Measurements from ENCODE around the gene PKN1.

DNA sequence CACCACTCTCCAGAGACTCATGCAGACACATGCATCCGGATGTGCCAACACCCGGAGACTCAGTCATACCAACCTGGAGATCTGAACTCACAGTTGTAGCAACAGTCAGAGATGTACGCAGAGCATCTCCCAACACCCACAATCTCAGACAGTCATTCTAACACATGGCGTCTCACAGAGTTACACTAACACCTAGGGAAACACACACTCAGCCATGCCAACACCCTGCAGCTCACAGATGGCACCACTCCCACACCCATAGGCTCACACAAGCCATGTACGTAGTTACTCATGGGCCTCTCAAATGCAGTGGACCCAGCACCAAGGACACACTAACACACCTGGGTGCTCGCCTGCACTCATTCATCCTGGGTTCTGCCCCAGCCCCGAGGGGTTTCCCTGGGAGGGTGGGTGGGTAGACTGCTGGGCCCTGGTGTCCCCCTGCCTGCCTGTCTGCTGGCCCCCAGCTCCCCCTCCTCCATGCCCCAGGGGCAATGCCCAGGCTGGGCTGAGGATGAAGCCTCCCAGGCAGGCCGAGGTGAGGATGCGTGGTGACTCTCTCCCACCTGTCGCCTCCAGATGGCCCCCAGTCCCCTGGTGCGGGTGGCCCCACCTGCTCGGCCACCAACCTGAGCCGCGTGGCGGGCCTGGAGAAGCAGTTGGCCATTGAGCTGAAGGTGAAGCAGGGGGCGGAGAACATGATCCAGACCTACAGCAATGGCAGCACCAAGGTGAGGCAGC lies 10.0 kb downstream of the PKN1 start:
- TF ChIP-seq POLR2AphosphoS5 (IDR thresholded peaks at IDR 0.05; ENCODE audit: borderline replicate concordance, low read depth, low read length) (no peak), EZH2 (IDR thresholded peaks at IDR 0.05) (no peak)

Data from SK-N-MC (cell line).